Kidney (tissue), 14 donors: ENCODE results near the gene TMEM126A. TPM values are rescaled to one million over a fixed set of nuclear protein-coding genes. Genes with fewer than 3 reads are reported as not detected.
A peak's percentile ranks its signal among the peaks of the same experiment; 100 is the strongest.

Experiments
- DNase-seq, 5 donors: peaks; one replicate each; pipeline ENCODE4 v3.0.0-alpha.2; 2013 to 2020
- FAIRE-seq: peaks from 2 replicates; lab custom pipeline; 2012; peaks lifted over from hg19 to GRCh38; lab: Jason Lieb, UNC
- H3K27ac ChIP-seq, 2 donors: one replicate each; pipeline ENCODE4 v1.7.0; 2013; ENCODE audit warnings: low read depth in 2 of 2, low read length in 2 of 2, inconsistent platforms in 1 of 2
- H3K27me3 ChIP-seq: one replicate; pipeline ENCODE4 v1.7.1; 2013; ENCODE audit warnings: low read length, inconsistent platforms; ENCODE audit not compliant: control insufficient read depth, insufficient read depth
- H3K36me3 ChIP-seq, 3 donors: one replicate each; pipeline versions ENCODE4 v1.7.0 to v1.7.1; 2013; ENCODE audit warnings: low read length in 3 of 3, control low read depth in 1 of 3, inconsistent platforms in 1 of 3; ENCODE audit not compliant: insufficient read depth in 3 of 3, control insufficient read depth in 2 of 3
- H3K4me1 ChIP-seq, 3 donors: one replicate each; pipeline versions ENCODE4 v1.7.0 to v1.7.1; 2013; ENCODE audit warnings: low read length in 3 of 3, inconsistent platforms in 1 of 3, low read depth in 1 of 3; ENCODE audit not compliant: control insufficient read depth in 2 of 3, insufficient read depth in 2 of 3
- H3K4me3 ChIP-seq, 3 donors: one replicate each; pipeline versions ENCODE4 v1.7.0 to v1.8.1; 2013; ENCODE audit warnings: low read length in 3 of 3, control low read depth in 1 of 3, inconsistent platforms in 1 of 3
- H3K9ac ChIP-seq, 3 donors: one replicate each; pipeline versions ENCODE4 v1.7.0 to v1.7.1; 2013; ENCODE audit warnings: low read length in 3 of 3, control low read depth in 1 of 3, inconsistent platforms in 1 of 3
- H3K9me3 ChIP-seq, 3 donors: one replicate each; pipeline versions ENCODE4 v1.7.0 to v1.7.1; 2013; ENCODE audit warnings: low read length in 3 of 3, control low read depth in 1 of 3, inconsistent platforms in 1 of 3; ENCODE audit not compliant: control insufficient read depth in 2 of 3, insufficient read depth in 1 of 3
- intact Hi-C: fragments of 100-400 bp; cut with DNase I; formaldehyde crosslinking; loops from one replicate; pipeline ENCODE4 v1.11.1; 2022
- polyA plus RNA-seq: library from polyadenylated mRNA; stranded (reverse); fragments of 350-450 nt; fragmentation: Illumina TruSeq; extraction: RNeasy Lipid Tissue Mini Kit (QIAGEN cat#74804); gene quantifications from one replicate; pipeline ENCODE4 v1.2.3, GENCODE V29; 2014; ENCODE audit warnings: low read depth, low replicate concordance; ENCODE audit not compliant: insufficient read depth
- total RNA-seq: library from RNA; stranded (reverse); fragmentation: NEBNext Ultra II Directional; extraction: Animal tissue kit (Norgen Biotek cat#: 25700); gene quantifications from one replicate; pipeline ENCODE4 v1.2.1, GENCODE V29; 2021
- TF ChIP-seq, protein P1 (sequence below): IDR thresholded peaks from 3 replicates; pipeline ENCODE4 v1.5.1; 2012; ENCODE audit warnings: mild to moderate bottlenecking, moderate library complexity, borderline replicate concordance; ENCODE audit not compliant: insufficient read depth; ENCODE audit errors: extremely low read depth
- donor health status: control.
- donor health status: control.
- donor health status: control.
- donor health status: control.
- donor health status: control.
- donor health status: DM: yes; HTN: yes; CAD: no.
- donor health status: Normal renal cell carcinoma (clear cell type).

Gene TMEM126A
- total and polyA plus RNA-seq, 2 donors from 2014 or later = 20.3 to 63.8 TPM

DNA sequence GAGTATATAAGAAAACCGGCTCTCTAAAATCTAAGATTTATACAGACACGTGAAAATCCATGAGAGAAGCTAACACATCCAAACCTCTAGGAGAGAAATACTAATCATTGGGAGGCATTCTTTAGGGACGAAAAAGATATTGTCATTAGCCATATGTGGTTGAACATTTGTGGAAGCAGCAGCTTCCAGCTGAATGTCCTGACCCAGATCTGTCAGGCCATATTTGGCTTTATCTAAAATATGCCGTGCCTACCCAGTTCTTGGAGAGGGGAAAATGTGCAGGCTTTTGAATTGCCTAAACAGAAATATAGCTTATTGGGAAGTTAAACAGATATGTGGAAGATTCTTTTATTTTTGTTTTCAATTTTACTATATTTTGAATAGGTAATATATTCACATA lies 31.8 kb downstream of the TMEM126A start:
- no peak overlapping the region for H3K27ac ChIP-seq
- H3K4me1 ChIP-seq = peaks cover 0 to 9% (median 0%) of the 10 kb centered on the region in 3 donors
- no peak overlapping the region for H3K9ac ChIP-seq
- FAIRE-seq = no peak
- TF ChIP-seq, protein P1, sequence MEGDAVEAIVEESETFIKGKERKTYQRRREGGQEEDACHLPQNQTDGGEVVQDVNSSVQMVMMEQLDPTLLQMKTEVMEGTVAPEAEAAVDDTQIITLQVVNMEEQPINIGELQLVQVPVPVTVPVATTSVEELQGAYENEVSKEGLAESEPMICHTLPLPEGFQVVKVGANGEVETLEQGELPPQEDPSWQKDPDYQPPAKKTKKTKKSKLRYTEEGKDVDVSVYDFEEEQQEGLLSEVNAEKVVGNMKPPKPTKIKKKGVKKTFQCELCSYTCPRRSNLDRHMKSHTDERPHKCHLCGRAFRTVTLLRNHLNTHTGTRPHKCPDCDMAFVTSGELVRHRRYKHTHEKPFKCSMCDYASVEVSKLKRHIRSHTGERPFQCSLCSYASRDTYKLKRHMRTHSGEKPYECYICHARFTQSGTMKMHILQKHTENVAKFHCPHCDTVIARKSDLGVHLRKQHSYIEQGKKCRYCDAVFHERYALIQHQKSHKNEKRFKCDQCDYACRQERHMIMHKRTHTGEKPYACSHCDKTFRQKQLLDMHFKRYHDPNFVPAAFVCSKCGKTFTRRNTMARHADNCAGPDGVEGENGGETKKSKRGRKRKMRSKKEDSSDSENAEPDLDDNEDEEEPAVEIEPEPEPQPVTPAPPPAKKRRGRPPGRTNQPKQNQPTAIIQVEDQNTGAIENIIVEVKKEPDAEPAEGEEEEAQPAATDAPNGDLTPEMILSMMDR = no peak
- no peaks in the 10 kb centered on the region for H3K27me3 ChIP-seq
- no peak overlapping the region for H3K4me3 ChIP-seq
- H3K36me3 ChIP-seq = no peaks in the 10 kb centered on the region
- intact Hi-C loops = no loop called here
- DNase-seq = no peak
- no peaks in the 10 kb centered on the region for H3K9me3 ChIP-seq

DNA sequence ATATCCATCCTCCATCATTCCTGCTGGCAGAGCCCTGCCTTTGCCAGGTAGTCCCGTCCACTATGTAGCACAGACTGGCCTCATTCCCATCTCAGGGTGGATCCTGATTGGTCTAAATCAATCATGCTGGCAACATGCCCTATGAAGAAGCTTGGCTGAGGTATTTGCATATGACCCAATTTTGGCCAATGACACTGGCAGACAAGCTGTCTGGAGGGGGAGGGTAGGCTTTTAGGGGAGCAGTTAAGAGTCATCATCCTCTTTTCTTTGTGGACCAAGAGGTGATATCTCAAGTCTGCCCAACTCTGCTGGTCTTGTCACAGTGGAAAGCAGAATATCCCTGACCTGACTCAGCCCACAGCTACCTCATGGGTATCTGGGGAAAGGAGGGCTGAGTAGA lies 33.1 kb downstream of the TMEM126A start:
- intact Hi-C loops = no loop called here
- DNase-seq (no peak), FAIRE-seq (no peak)
- H3K36me3 ChIP-seq = no peaks in the 10 kb centered on the region
- H3K9ac ChIP-seq = no peak overlapping the region
- no peaks in the 10 kb centered on the region for H3K9me3 ChIP-seq
- no peak overlapping the region for H3K27ac ChIP-seq
- peaks cover 0 to 17% (median 0%) of the 10 kb centered on the region in 3 donors for H3K4me1 ChIP-seq
- no peak overlapping the region for H3K4me3 ChIP-seq
- H3K27me3 ChIP-seq = no peaks in the 10 kb centered on the region
- TF ChIP-seq, protein P1 = no peak

DNA sequence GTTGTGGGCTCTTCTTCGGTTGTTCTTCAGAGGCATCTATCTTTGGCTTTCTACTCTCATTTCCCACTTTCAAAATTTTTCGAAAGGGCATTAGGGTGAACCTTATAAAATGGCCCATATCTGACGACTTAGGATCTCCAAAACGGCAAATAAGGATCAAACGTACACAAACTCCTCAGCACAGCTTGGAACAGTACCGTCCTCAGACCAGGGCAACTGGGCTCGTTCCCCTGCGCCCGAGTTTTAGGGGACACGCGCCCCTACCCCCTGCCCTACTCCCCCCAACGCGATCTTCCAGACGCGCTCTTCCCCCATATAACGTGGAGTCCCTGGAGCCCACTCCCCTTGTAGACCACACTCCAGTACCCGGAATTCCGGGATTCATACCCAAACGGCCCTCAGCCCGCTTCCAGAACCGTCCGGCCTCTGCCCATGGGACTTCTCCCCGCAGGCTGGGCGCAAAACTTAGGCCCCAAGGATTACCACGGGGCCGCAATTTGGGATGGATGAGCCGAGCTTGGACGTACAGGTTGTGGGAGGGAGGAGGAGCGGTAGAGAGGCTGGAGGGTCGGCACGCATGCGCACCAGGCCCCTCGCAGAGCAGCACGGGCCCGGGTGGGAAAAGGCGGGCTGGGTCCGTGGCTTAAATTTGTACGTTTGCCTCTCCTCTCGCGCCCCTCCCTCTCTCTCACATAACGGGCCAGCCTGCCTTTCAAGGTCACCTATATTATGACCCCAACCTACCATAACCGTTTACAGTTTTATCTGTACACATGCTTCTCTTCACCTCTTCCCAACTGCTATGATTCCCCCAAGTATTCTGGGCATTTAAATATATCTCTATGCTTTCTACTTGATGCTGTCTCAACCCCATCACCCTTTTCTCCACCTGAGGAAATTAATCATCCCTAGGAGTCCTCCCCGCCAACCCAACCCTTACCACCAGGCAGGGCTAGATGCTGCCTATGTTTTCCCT lies 34.9 kb downstream of the TMEM126A start:
- FAIRE-seq (no peak), DNase-seq (peak; percentile 81 to 91 (median 87))
- peaks cover 0 to 17% (median 0%) of the 10 kb centered on the region in 3 donors for H3K4me1 ChIP-seq
- peak overlapping the region; percentile 55 to 81 (median 58) for H3K9ac ChIP-seq
- H3K4me3 ChIP-seq = peak overlapping the region; percentile 73 to 87 (median 75)
- no peaks in the 10 kb centered on the region for H3K36me3 ChIP-seq
- intact Hi-C loops = no loop called here
- H3K9me3 ChIP-seq = no peaks in the 10 kb centered on the region
- H3K27ac ChIP-seq = no peak overlapping the region
- TF ChIP-seq, protein P1 = no peak
- H3K27me3 ChIP-seq = no peaks in the 10 kb centered on the region
